ENCODE results near the gene ABHD18.
A peak's percentile ranks its signal among the peaks of the same experiment; 100 is the strongest.
"Not testable (repeated sequence)": the region's sequence is repeated elsewhere in the genome, so short reads cannot be mapped to it uniquely, and the experiment has no call there.

ABHD18 gene

GRCh38 chr4:127965062-127965802 is at the start of gene ABHD18, which contains the start of gene MFSD8:
Gene ABHD18, plus strand, starts transcription at chr4:127965406. Its CDS starts 17,550 bp downstream, at chr4:127982956.
Gene MFSD8, minus strand, starts transcription at chr4:127965173. Its CDS starts 40 bp downstream, at chr4:127965133.
- peak; percentile 96 for DNase-seq

- DNase-seq = no peak
Measured at GRCh38 chr4:127916512-127916911, 48.7 kb upstream of the ABHD18 start.

GRCh38 chr4:127917151-127917550 is 48.1 kb upstream of the ABHD18 start:
- no peak for DNase-seq

- no peak for DNase-seq
Measured at GRCh38 chr4:127920521-127920920, 44.7 kb upstream of the ABHD18 start.

GRCh38 chr4:127922226-127922625 is 43.0 kb upstream of the ABHD18 start:
- DNase-seq = no peak

- DNase-seq = not testable (repeated sequence)
Measured at GRCh38 chr4:127925720-127926119, 39.5 kb upstream of the ABHD18 start.

GRCh38 chr4:127930175-127930574 is 35.0 kb upstream of the ABHD18 start:
- DNase-seq = no peak

GRCh38 chr4:127931836-127932235 is 33.4 kb upstream of the ABHD18 start:
- not testable (repeated sequence) for DNase-seq

- DNase-seq = no peak
Measured at GRCh38 chr4:127936974-127937373, 28.2 kb upstream of the ABHD18 start.

- DNase-seq = no peak
Measured at GRCh38 chr4:127957105-127957504, 8.1 kb upstream of the ABHD18 start.

GRCh38 chr4:127959794-127960193 is 5.4 kb upstream of the ABHD18 start:
- no peak for DNase-seq

- not testable (repeated sequence) for DNase-seq
Measured at GRCh38 chr4:127963633-127964398, 1.4 kb upstream of the ABHD18 start.

GRCh38 chr4:127964426-127965061 is 662 bp upstream of the ABHD18 start:
- DNase-seq = not testable (repeated sequence)

GRCh38 chr4:127965803-127966175 is 583 bp downstream of the ABHD18 start:
- peak; percentile 80 for DNase-seq

GRCh38 chr4:127967141-127967775 is 2.1 kb downstream of the ABHD18 start:
- DNase-seq = no peak

- no peak for DNase-seq
Measured at GRCh38 chr4:127968586-127968985, 3.4 kb downstream of the ABHD18 start.

GRCh38 chr4:127970925-127971324 is 5.7 kb downstream of the ABHD18 start:
- not testable (repeated sequence) for DNase-seq

- DNase-seq = no peak
Measured at GRCh38 chr4:127975121-127975770, 10.0 kb downstream of the ABHD18 start.

GRCh38 chr4:127978930-127979329 is 13.7 kb downstream of the ABHD18 start:
- DNase-seq = no peak

GRCh38 chr4:127982445-127982844 is 17.2 kb downstream of the ABHD18 start:
- DNase-seq = no peak

GRCh38 chr4:127985989-127986388 is 20.8 kb downstream of the ABHD18 start:
- no peak for DNase-seq

- no peak for DNase-seq
Measured at GRCh38 chr4:127988638-127989037, 23.4 kb downstream of the ABHD18 start.

- no peak for DNase-seq
Measured at GRCh38 chr4:127993151-127993550, 27.9 kb downstream of the ABHD18 start.
